Right ventricle myocardium superior (tissue), 1 donor: ENCODE results near the gene TOX2. TPM values are rescaled to one million over a fixed set of nuclear protein-coding genes. Genes with fewer than 3 reads are reported as not detected.

Experiments used
- ATAC-seq: fragments of 200-7000 bp; cut with Tn5 transposase; one replicate; pipeline ENCODE4 v1.9.1; 2020; ENCODE audit warnings: mild to moderate bottlenecking; ENCODE audit not compliant: poor library complexity
- DNase-seq: peaks from one replicate; pipeline ENCODE4 v3.0.0-alpha.2; 2020
- intact Hi-C: fragments of 100-400 bp; cut with DNase I; formaldehyde crosslinking; loops from one replicate; pipeline ENCODE4 v1.11.2; 2022
- total RNA-seq: library from RNA; stranded (reverse); fragmentation: NEBNext Ultra II Directional; extraction: Animal tissue kit (Norgen Biotek cat#: 25700); gene quantifications from one replicate; pipeline ENCODE4 v1.2.1, GENCODE V29; 2021
- donor health status: DM: no; HTN: yes; CAD: no; lungs with severe emphysema.

Gene TOX2
- total RNA-seq, 1 donor from 2014 or later, result 0.46 TPM

DNA sequence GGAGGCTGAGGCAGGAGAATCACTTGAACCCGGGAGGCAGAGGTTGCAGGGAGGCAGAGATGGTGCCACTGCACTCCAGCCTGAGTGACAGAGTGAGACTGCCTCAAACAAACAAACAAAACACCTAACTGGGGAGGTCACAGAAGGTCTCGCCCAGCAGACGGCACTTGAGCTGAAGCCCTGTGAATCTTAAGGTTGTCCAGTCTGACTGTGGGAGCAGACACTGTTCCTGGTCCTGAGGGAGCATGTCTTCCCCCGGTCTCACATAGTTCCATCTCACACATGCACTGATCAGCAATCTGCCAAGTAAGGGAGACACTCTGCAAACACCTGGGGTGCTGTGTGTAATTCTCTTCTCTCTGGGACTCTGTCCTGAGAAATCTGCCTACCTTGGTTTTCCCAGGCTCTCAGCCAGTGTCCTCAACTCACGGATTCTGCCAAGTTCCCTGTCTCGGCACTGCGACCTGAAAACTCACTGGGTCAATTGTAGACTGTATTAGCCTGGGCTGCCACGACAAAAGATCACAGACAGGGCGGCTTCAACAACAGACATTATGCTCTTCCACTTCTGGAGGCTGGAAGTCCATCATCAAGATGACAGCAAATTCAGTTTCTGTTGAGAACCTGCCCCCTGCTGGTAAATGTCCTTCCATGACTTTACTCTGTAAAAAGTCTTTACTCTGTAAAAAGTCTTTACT, 178.0 kb downstream of the TOX2 start:
- DNase-seq, result no peak
- intact Hi-C loops, result loop anchor here (10.0 kb wide), 1 partner anchor 558 kb away; no protein-coding TSS in a partner anchor
- no peak for ATAC-seq

DNA sequence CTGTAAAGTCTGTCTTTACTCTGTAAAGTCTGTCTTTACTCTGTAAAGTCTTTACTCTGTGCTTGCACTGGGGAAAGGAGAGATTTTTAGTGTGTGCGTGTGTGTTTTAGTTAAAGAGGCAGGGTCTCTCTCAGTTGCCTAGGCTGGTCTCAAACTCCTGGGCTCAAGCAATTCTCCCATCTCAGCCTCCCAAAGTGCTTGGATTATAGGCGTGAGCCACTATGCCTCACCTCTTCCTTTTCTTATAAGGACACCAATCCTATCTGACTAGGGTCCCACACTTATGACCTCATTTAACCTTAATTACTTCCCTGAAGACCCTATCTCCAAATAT, 178.6 kb downstream of the TOX2 start:
- intact Hi-C loops, result loop anchor here (10.0 kb wide), 1 partner anchor 558 kb away; no protein-coding TSS in a partner anchor
- no peak for ATAC-seq
- DNase-seq, result no peak

DNA sequence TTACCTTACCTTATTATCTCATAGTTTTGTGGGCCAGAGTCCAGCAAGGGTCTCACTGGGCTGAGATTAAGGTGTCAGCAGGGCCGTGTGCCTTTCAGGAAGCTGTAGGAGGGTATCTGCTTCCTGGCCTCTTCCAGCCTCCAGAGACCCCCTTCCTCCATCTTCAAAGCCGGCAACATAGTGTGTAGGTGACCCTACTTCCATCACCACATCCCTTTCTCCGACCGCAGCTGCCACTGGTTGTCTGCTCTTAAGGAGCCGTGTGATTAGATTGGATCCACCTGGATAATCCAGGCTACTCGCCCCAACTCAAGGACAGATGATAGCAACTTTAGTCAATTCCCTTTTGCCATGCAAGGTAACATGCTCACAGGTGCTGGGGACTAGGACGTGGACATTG, 181.2 kb downstream of the TOX2 start:
- intact Hi-C loops, result loop anchor here (10.0 kb wide), 1 partner anchor 561 kb away; no protein-coding TSS in a partner anchor
- no peak for DNase-seq
- ATAC-seq, result no peak

DNA sequence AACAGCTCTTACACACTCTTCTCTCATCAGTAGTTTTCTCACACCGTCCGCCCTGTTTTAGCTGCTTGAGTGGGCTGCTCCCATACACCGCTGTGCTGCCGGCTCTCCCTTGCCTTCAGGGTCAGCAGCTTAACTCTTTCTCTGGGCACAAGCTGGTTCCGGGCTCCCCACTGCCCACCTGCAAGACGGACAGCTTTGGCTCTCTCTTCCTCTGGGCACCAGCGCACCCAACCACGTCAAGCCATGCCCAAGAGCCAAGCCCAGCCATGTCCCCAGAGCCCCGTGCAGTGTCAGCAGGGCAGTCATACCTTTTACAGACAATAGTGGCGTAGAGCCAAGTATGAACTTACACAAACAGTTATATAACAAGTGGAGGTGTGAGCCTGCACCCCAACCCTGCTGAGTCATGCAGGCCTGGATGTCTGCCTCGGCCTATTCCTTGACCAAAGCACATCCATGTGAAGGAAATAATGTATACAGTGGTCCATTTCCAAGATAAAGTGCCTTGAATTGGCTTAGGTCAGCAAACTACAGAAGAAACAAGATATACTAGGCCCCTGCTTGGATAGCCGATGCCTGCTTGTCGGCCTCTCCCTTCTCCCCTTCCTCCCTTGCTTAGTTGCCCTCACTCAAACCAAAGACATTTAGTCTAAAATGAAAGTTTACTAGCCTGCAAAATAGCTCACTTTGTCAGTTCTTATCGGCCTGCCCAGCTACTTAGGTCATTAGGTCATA, 183.0 kb downstream of the TOX2 start:
- intact Hi-C loops, result loop anchor here (10.0 kb wide), 1 partner anchor 563 kb away; no protein-coding TSS in a partner anchor
- no peak for ATAC-seq
- no peak for DNase-seq

DNA sequence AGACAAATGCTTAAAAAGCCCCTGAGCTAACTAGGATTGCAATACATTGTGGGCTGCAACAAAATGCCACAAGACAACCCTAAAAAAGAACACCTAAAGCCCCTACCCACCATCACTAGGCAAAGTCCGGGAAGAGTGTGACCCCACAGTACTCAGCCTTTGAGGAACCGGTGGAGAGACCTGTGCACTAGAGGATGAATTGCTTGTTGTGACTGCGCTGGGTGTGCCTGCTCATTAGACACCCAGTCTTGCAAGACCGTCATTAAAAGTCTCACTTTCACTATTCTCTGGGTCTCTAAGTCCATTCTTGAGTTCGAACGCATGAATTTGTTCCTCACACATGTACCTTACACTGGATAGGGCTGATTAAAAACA, 183.6 kb downstream of the TOX2 start:
- ATAC-seq (no peak), DNase-seq (no peak)
- intact Hi-C loops, result loop anchor here (10.0 kb wide), 1 partner anchor 563 kb away; no protein-coding TSS in a partner anchor

DNA sequence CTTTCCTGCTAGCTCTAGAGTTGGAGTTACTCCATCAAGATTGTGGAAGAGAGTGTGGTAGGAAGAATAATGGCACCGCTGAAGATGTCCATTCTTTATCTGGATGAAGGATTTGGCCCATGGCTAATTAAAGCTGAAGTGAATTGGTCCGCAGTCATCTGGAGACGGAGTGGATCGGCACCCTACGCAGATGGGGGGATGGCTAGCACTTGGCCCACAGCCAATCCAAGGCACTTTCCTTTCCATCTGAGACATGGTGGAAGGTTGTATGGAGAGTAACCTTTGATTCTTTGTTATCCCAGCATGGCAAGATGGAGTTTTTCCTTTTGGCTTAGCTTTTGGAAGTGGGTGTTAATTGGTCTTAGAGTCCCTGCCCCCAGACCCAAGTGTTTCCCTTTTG, 184.0 kb downstream of the TOX2 start:
- peak; percentile 9 for ATAC-seq
- intact Hi-C loops, result loop anchor here (10.0 kb wide), 1 partner anchor 564 kb away; no protein-coding TSS in a partner anchor
- DNase-seq, result no peak

DNA sequence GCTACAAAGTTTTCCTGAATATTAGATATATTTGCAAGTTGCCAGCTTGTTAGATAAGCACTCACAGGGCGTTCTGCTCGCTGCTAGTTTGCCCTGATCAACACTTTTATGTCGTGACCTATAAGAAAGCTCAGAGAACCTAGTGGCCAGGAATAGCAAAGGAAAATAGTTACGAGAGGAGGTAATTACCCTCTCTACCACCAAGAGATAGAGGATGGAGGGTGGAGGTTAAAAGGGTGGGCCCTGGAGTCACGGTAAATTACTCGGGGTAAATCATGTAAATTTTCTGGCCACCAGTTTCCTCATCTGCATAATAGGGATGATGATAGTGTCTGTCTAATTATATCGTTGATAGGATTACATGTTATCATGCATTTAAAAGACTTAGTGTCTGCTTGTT, 185.2 kb downstream of the TOX2 start:
- no peak for DNase-seq
- intact Hi-C loops, result loop anchor here (10.0 kb wide), 1 partner anchor 565 kb away; no protein-coding TSS in a partner anchor
- ATAC-seq, result no peak

DNA sequence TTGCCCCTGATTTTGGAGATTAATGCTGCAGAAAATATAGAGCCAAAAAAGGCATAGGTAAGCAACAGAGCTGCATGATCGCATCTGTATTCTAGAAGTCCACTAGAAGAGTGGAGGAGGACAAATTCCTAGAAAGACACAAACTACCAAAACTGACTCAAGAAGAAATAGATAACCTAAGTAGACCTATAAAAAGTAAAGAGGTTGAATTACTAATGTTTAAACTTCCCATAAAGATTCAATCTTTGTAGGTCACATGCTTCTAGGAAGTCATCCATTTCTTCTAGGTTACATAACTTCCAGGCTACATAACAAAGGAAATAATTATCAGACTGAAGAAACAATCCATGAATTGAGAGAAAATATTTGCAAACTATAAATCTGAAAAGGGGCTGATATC, 187.9 kb downstream of the TOX2 start:
- intact Hi-C loops, result no loop called here
- DNase-seq, result no peak
- no peak for ATAC-seq

DNA sequence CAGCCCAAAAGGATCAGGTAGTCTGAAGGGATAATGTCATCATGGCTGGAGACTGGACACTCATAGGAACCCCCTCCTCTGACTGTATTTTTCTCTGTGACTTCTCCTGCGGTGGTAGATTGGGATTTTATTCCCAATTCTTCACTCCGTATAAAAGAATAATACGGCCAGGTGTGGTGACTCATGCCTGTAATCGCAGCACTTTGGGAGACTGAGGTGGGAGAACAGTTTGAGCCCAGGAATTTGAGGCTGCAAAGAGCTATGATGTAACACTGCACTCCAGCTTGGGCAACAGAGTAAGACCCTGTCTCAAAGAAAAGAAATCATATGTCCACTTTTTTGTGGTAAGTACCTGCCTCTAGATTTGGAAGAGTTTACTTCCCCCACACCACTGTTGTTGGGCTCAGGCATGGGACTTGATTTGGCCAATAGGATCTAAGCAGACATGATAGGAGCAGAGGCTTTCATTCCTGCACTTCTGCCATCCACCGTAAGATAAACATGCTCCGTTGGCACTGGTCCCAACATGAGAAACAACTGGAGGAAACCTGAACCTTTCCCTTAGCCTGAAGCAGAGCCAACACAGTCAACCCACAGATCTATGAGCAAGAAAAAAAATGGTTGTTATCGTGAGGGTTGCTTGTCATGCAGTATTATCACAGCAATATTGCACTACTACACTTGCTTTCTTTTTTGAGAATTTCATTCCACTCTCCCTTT, 190.3 kb downstream of the TOX2 start:
- no peak for DNase-seq
- intact Hi-C loops, result no loop called here
- peak; percentile 10 for ATAC-seq

DNA sequence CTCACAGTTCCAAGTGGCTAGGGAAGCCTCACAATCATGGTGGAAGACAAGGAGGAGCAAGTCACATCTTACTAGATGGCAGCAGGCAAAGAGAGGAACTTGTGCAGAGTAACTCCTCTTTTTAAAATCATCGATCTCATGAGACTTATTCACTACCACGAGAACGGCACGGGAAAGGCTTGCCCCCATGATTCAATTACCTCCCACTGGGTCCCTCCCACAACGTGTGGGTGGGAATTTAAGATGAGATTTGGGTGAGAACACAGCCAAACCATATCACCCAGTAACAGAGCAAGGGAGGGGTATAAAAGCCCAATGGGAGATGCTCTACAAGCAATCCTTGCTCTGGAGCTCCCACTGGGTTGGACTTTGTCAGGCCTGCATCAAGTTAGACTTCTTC, 192.0 kb downstream of the TOX2 start:
- DNase-seq (no peak), ATAC-seq (no peak)
- intact Hi-C loops, result no loop called here

DNA sequence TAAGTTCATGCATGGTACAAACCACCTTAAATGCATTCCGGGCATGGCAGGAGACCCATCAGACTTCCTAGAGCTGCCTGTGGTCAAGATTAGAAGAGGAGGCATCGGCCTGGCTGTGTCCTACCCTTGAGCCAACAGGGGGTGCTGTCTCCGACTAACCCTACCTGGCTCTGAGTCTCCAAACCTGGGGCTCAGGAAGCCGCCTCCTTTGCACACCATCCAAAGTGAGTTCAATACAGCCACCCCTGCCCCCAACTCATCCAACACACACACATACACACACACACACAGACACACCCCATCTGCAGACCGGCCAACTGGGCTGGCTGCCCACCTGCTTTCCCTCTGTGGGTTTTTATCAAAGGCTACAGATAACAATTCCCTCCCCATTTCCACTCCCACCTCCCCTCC, 195.3 kb downstream of the TOX2 start:
- DNase-seq (no peak), ATAC-seq (peak; percentile 10)
- intact Hi-C loops, result no loop called here

DNA sequence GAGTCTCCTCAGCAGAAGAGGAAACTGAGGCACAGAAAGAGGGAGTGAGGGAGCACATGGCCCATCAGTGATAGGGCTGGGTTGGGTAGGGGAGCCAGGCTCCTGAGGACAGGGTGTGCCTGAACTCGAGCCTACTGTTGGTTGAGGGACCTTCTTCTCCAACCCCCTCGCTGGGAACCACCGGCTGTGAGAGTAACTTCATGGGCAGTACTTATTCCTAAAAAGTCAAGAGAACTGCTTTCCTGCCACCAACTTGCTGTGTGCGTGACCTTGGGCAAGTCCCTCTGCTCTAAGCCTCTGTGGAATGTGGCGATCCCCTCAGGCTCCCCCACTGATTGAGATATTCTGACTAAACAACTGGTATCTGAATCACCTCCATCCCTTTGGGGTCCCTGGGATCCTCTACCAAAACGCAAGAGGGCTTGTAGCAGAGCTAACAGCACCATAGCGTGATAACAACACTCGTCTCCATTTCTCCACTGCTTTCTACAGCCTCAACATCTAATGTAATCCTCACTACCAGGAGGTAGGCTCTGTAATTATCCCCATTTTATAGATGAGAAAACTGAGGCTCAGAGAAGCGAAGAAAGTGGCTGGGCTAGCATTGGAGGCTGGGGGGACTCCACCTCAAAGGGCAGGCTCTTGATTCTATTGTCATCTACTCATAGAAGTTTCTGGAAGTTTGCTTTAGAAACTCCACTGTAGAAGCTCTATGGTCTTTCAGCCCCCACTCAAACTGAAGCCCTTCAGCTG, 196.3 kb downstream of the TOX2 start:
- DNase-seq (no peak), ATAC-seq (no peak)
- intact Hi-C loops, result no loop called here

DNA sequence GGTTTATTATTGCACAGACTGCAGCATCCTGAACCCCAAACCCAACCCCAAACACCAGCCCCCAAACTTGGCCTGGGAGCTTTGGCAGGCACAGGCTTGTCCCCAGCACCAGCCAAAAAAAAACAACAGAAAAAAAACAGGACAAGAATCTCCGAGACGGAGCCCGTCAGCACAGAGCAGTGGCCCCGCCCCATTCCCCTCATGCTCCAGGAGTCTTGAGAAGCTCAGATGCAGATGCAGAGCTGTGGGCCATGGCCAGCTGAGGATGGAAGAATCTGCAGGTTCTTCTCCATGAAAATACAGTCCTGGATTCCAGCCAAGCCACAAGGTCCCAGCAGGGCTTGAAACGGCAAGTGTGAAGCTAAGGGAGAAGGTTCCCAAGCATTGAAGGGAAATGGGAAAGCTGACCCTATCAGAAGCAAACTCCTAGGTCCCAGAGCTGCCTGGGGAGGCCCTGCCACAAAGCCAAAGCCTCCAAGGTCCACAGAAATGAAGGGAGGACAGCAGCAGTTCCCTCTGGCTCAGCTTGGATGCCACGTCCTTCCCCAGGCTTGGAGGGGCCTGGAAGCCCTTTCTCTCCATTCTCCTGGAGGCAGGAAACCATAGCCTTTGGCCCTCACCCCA, 197.2 kb downstream of the TOX2 start:
- no peak for DNase-seq
- intact Hi-C loops, result no loop called here
- ATAC-seq, result no peak

DNA sequence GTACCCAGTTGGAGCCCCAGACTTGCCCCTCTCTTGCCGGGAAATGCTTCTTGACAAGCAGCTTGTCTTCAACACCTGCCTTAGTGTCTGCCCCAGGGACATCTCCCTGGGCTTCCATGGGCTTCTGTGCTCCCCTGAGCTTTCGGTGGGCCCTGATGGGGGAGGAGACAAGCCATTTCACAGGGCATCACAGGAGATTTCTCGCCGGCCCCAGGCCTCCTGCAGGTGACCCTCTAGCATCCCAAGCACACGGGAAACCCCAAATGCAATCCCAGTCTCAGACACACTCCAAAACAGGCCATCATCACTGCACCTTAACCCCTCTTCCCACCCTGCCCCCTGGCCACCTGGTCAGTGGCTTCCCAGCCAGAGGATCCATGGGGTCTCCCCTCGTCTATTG, 197.8 kb downstream of the TOX2 start:
- DNase-seq, result no peak
- intact Hi-C loops, result no loop called here
- ATAC-seq, result no peak

DNA sequence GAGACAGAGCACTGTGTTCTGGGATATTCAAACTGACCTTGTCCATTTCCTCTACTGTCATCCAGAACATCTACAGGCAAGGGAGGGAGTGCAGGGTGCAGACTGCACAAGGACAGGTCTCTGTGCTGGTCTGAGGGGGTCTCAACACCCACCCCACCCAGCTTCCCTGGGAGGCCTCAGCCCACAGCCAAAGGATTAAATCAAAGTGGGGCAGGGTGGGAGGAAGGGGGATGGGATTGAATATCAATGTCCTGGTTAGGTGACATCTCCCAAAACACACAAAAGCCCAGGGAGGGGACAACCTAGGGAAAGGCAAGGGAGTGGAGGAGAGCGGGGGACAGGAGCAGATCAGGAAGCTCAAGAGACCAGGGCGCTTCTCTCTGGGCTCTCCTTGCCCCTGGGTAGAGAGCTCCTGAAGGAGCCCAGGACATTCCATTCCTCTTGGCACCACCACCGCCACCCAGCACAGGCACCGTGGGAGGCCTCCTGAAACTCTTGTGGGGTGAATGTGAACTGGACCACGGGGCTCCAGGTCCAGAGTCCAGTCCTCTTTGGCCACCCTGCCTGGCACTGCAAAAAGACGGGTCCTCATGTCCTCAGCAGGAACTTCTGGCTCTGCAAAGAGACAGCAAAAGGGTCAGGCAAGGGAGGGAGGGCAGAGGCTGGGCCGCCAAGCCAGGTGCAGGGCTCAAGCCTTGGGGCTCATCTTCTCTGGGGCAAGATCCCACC, 198.4 kb downstream of the TOX2 start:
- DNase-seq (no peak), ATAC-seq (no peak)
- intact Hi-C loops, result no loop called here

DNA sequence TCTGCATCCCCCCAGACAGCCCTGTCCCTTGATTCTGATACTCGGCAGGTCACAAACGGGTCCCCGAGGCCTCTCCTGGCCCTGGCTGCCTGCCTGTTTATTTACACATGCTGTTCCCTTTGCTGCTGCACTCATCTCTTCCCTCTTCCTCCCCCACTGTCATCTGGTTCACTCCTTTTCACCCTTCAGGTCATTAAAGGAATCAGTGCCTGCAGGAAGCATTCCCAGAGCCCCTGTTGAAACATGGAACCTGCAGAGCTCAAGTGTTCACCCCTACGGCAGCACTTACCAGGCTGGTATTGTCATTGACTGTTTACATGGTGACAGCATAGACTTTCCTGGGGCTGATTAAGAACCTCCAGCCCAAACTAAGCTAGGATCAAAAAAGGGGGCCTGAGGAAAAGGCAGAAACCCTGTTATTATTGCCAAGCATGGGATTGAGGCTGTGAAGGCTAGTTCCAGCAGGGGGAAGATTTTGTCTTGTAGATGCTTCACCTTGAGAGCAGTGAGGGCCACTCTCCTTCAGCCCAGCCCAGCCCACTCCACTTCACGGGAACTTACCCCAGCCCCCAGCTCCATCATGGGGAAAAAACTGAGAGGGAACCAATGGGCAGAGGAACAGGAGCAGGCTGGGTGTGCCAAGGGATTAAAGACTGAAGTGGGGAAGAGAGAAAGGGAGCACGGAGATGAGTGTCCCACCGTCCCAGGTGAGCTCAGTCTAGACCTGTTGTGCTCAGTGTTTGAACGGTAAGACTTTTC, 199.1 kb downstream of the TOX2 start:
- intact Hi-C loops, result no loop called here
- DNase-seq (no peak), ATAC-seq (no peak)

DNA sequence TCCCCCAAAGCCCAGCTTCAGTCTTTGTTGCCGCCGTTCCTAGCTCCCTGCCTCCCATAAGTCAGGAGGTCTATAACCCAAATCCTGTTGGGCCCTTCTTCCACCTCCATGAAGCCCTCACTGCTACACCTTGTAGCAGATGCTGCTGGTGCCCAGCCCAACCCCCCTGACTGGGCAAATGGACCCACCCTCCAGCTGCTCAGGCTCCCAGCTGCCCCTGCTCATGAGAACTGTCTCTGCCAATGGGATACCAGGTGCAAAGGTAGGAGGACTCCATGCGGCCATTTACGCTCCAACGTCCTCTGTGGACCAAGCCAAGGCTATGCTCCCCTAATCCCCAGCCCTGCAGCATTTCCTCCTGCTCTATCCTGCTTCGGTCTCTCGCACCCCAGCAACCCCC, 200.5 kb downstream of the TOX2 start:
- intact Hi-C loops, result no loop called here
- no peak for ATAC-seq
- DNase-seq, result no peak
